Sigmoid colon (tissue), 4 donors: ENCODE measurements around the gene RAB31.

Experiments used
- CTCF ChIP-seq, 4 experiments: fragments of 450-650 bp in 3 of 4; fragments of 200-600 bp in 1 of 4; IDR thresholded peaks; one replicate each; pipeline ENCODE4 v1.5.1; 2016 to 2019; ENCODE audit warnings: antibody characterized with exemption in 4 of 4, mild to moderate bottlenecking in 3 of 4, moderate library complexity in 2 of 4
- EP300 ChIP-seq, 4 donors: sonication (generic); formaldehyde crosslinking; IDR thresholded peaks; one replicate each; pipeline ENCODE4 v1.6.1; 2017; ENCODE audit warnings: antibody characterized with exemption in 4 of 4
- POLR2A ChIP-seq, 2 donors: fragments of 450-650 bp; IDR thresholded peaks; one replicate each; pipeline ENCODE4 v1.6.1; 2016; ENCODE audit warnings: antibody characterized with exemption in 2 of 2, mild to moderate bottlenecking in 2 of 2, moderate library complexity in 2 of 2

- TF ChIP-seq CTCF (IDR thresholded peaks at IDR 0.05) (no peak), POLR2A (IDR thresholded peaks at IDR 0.05) (no peak), EP300 (IDR thresholded peaks at IDR 0.05) (no peak)
These were observed 126.5 kb downstream of the RAB31 start for GRCh38 chr18:9834551-9834950.
